ENCODE measurements around the gene GPD2.

The GPD2 gene

GRCh38 chr2:156635646-156636045 lies 199.5 kb downstream of the GPD2 start:
- Histone ChIP-seq H3K27ac (no peak overlapping the region), H3K9me3 (ENCODE audit: severe bottlenecking) (no peaks in the 10 kb centered on the region), H3K27me3 (ENCODE audit: insufficient read depth, low read depth, severe bottlenecking) (no peaks in the 10 kb centered on the region), H3K4me3 (ENCODE audit: low read depth, low read length) (no peak overlapping the region), H3K36me3 (no peaks in the 10 kb centered on the region)
- no peak for DNase-seq
- TF ChIP-seq CTCF (IDR thresholded peaks at IDR 0.05; ENCODE audit: low read depth, low read length), result no peak

Measured in WERI-Rb-1 (cell line).